Measurements from ENCODE around the gene LCE1B.

Gene LCE1B

DNA sequence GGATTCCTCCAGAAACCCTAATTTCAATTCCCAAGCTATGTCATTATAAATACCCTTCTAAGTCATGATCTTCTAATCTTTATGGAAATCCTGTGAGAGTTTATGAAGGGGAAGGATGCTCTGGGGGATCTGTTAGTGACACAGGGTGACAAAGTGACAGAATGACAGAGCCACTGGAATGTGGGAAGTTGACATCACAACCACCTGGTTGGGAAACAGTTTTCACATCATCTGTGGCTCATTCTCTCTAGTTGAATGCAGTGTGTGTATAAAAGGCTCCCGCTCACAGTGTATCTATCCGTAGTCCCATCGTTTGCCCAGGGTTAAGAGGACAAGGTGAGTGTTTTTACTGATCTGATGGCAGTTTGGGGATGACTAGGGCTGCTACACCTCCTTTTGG lies 47.9 kb downstream of the LCE1B start, which contains the start of gene LCE7A:
LCE7A (plus strand) TSS at position 301 of the 400 bp plus-strand sequence. CDS start 702 bp downstream, outside the sequence.
- DNase-seq (ENCODE audit: low read depth, low spot score), result no peak
- H3K27ac ChIP-seq, result no peak within 1 kb of the TSS

DNA sequence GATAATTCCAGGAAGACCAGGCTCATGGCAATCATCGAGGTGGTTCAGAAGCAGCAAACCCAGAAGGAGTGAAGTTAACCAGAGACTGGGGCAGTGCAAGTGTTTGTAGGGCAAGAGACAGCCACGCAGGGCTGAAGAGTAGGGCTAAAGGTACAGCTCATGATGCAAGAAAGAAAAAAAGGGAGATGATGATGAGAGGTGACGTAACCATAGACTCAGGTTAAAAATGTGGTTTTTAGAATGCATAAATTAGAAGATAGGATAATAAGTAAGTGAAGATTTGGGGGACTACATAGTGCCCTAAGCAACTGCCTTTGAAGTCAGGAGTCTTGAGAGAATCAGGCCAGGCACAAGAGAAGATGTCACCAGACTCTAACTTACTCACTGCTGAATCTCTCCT lies 48.4 kb downstream of the LCE1B start:
- DNase-seq (ENCODE audit: low read depth, low spot score), result no peak
- no peak overlapping the region for H3K27ac ChIP-seq

GRCh38 chr1:152861374-152861773 lies 49.6 kb downstream of the LCE1B start:
- H3K27ac ChIP-seq, result no peak overlapping the region
- DNase-seq (ENCODE audit: low read depth, low spot score), result no peak
